Right lobe of liver (tissue), 6 donors: ENCODE measurements around the gene THY1. TPM values are rescaled to one million over a fixed set of nuclear protein-coding genes. Genes with fewer than 3 reads are reported as not detected.
A peak's percentile ranks its signal among the peaks of the same experiment; 100 is the strongest.

Experiments
- ATAC-seq, 4 donors: fragments of 200-7000 bp; cut with Tn5 transposase; one replicate each; pipeline ENCODE4 v1.9.1; 2020; ENCODE audit warnings: mild to moderate bottlenecking in 4 of 4, moderate library complexity in 4 of 4
- DNase-seq, 3 donors: peaks; one replicate each; pipeline ENCODE4 v3.0.0-alpha.2; 2020
- H3K27ac ChIP-seq, 3 donors: fragments of 200-600 bp; one replicate each; pipeline ENCODE4 v1.8.0; 2022
- H3K27me3 ChIP-seq, 2 donors: fragments of 200-600 bp; one replicate each; pipeline ENCODE4 v1.8.0; 2022
- H3K36me3 ChIP-seq, 4 donors: fragments of 200-600 bp; sonication (generic) in 1 of 4; one replicate each; pipeline versions ENCODE4 v1.5.1 to v1.8.0; 2017 to 2022; ENCODE audit warnings: control low read depth in 1 of 4
- H3K4me1 ChIP-seq, 4 donors: fragments of 200-600 bp; sonication (generic) in 1 of 4; one replicate each; pipeline versions ENCODE4 v1.5.1 to v1.8.0; 2017 to 2022; ENCODE audit warnings: control low read depth in 1 of 4
- H3K4me3 ChIP-seq, 3 donors: fragments of 200-600 bp; one replicate each; pipeline ENCODE4 v1.8.0; 2022
- H3K9me3 ChIP-seq, 4 donors: fragments of 200-600 bp; sonication (generic) in 1 of 4; one replicate each; pipeline versions ENCODE4 v1.5.1 to v1.8.0; 2017 to 2022; ENCODE audit warnings: control low read depth in 1 of 4
- CTCF ChIP-seq, 4 donors: fragments of 200-600 bp in 3 of 4; fragments of 450-650 bp in 1 of 4; IDR thresholded peaks; one replicate each; pipeline versions ENCODE4 v1.5.1 to v1.8.0; 2016 to 2022; ENCODE audit warnings: antibody characterized with exemption in 4 of 4, mild to moderate bottlenecking in 2 of 4
- POLR2A ChIP-seq: fragments of 450-650 bp; IDR thresholded peaks from one replicate; pipeline ENCODE4 v1.6.1; 2017; ENCODE audit warnings: antibody characterized with exemption, mild to moderate bottlenecking
- WGBS: methylation state at CpG from one replicate; pipeline ENCODE4 v1.1.6; 2018; ENCODE audit warnings: low coverage, low lambda C conversion rate; ENCODE audit not compliant: insufficient coverage; ENCODE audit errors: missing lambda C conversion rate; 5-methylcytosine and 5-hydroxymethylcytosine counted together
- intact Hi-C, 2 donors: fragments of 100-400 bp; cut with DNase I; formaldehyde crosslinking; loops; one replicate each; pipeline versions ENCODE4 v1.11.2 to v1.14.1; 2022
- total RNA-seq, 6 experiments: library from RNA; depleted of rRNA in 2 of 6; stranded (reverse); fragments of >200 nt in 2 of 6; fragmentation: NEBNext Ultra II Directional in 3 of 6; extraction: Animal tissue kit (Norgen Biotek cat#: 25700) in 3 of 6; gene quantifications; one replicate each; pipeline versions ENCODE4 v1.1.0 to v1.2.4, GENCODE V29; 2016 to 2023
- donor health status: DM: no; HTN: yes; CAD: no.
- donor health status: DM: no; HTN: no; CAD: no.
- donor health status: DM: no; HTN: no; CAD: no.
- donor health status: DM: no; HTN: yes; CAD: no.
- donor health status: DM: no; HTN: yes; CAD: no.

THY1 gene
- total RNA-seq, 6 experiments from 2014 or later = 0.13 to 5.3 (median 2.1) TPM

- DNase-seq = no peak
- intact Hi-C loops = no loop called here
- H3K4me1 ChIP-seq = no peaks in the 10 kb centered on the region
- H3K9me3 ChIP-seq = no peaks in the 10 kb centered on the region
- WGBS = 60% methylated on average over 1 of the region's 1 CpG
- H3K36me3 ChIP-seq = no peaks in the 10 kb centered on the region
- TF ChIP-seq CTCF (IDR thresholded peaks at IDR 0.05) = no peak
- no peak for TF ChIP-seq POLR2A
- ATAC-seq = no peak
- H3K4me3 ChIP-seq = no peak overlapping the region
- H3K27ac ChIP-seq = no peak overlapping the region
- no peaks in the 10 kb centered on the region for H3K27me3 ChIP-seq
Measured at GRCh38 chr11:119433358-119433725, 10.4 kb upstream of the THY1 start.

GRCh38 chr11:119432484-119433357 lies 9.7 kb upstream of the THY1 start:
- intact Hi-C loops = no loop called here
- H3K36me3 ChIP-seq = no peaks in the 10 kb centered on the region
- WGBS = 46% methylated on average over 9 of the region's 21 CpGs
- TF ChIP-seq CTCF (IDR thresholded peaks at IDR 0.05) = no peak
- no peak for TF ChIP-seq POLR2A
- H3K27ac ChIP-seq = no peak overlapping the region
- no peaks in the 10 kb centered on the region for H3K27me3 ChIP-seq
- H3K4me1 ChIP-seq = no peaks in the 10 kb centered on the region
- ATAC-seq = peak in 2 of 4 donors; percentile 22 to 28
- no peaks in the 10 kb centered on the region for H3K9me3 ChIP-seq
- no peak for DNase-seq
- H3K4me3 ChIP-seq = no peak overlapping the region

GRCh38 chr11:119431523-119431922 lies 8.6 kb upstream of the THY1 start:
- TF ChIP-seq POLR2A (no peak), CTCF (IDR thresholded peaks at IDR 0.05) (no peak)
- ATAC-seq (no peak), DNase-seq (no peak)
- WGBS = 78% methylated on average over 7 of the region's 7 CpGs
- intact Hi-C loops = no loop called here
- Histone ChIP-seq H3K27ac (no peak overlapping the region), H3K4me1 (no peaks in the 10 kb centered on the region), H3K27me3 (no peaks in the 10 kb centered on the region), H3K4me3 (no peak overlapping the region), H3K9me3 (no peaks in the 10 kb centered on the region), H3K36me3 (no peaks in the 10 kb centered on the region)

- Histone ChIP-seq H3K27ac (no peak overlapping the region), H3K4me3 (no peak overlapping the region), H3K36me3 (no peaks in the 10 kb centered on the region), H3K27me3 (no peaks in the 10 kb centered on the region), H3K9me3 (no peaks in the 10 kb centered on the region), H3K4me1 (no peaks in the 10 kb centered on the region)
- DNase-seq (no peak), ATAC-seq (no peak)
- TF ChIP-seq POLR2A = no peak
- no peak for TF ChIP-seq CTCF (IDR thresholded peaks at IDR 0.05)
- 90% methylated on average over 2 of the region's 5 CpGs for WGBS
- intact Hi-C loops = no loop called here
Measured at GRCh38 chr11:119427279-119427678, 4.3 kb upstream of the THY1 start.
